ENCODE measurements around the gene TNFRSF6B. TPM values are rescaled to one million over a fixed set of nuclear protein-coding genes. Genes with fewer than 3 reads are reported as not detected.

Gene TNFRSF6B
- total and polyA plus RNA-seq, 2 of the 4 experiments (the other 2 are of a cell fraction), result 1.3 to 11.0 TPM

GRCh38 chr20:63709149-63709527 lies 12.7 kb downstream of the TNFRSF6B start:
- WGBS, 2 experiments (ENCODE audit: extremely low coverage in 2 of 2, insufficient read length in 1 of 2), result 97% methylated on average over 8 of the region's 17 CpGs; no CpG with 5 or more reads in 1 of the 2 experiments
- H3K79me1 ChIP-seq (ENCODE audit: low read depth in 1 of 2, low read length in 2 of 2), result peaks cover 17 to 63% of the 10 kb centered on the region in 2 experiments
- in situ Hi-C loops (cut with MboI; ENCODE audit: low sequenced_read_pairs), result loop anchor here (10.0 kb wide), 1 partner anchor 156 kb away; the partner anchor contains the start of genes ABHD16B and TPD52L2
- no peak overlapping the region for H2BK20ac ChIP-seq (ENCODE audit: low read depth, low read length)
- H3K23ac ChIP-seq (ENCODE audit: low read depth, low read length), result no peak overlapping the region
- no peak overlapping the region for H3K27ac ChIP-seq (ENCODE audit: insufficient read depth, low read length)
- no peak overlapping the region for H2AK5ac ChIP-seq (ENCODE audit: low read depth, low read length)
- H3K4me3 ChIP-seq (ENCODE audit: insufficient read depth, low read depth, low read length), result no peak overlapping the region
- no peak overlapping the region for H4K8ac ChIP-seq (ENCODE audit: low read depth in 2 of 2, low read length in 2 of 2)
- TF ChIP-seq RFX5 (IDR thresholded peaks at IDR 0.05; ENCODE audit: low read depth, low read length) (no peak), BHLHE40 (IDR thresholded peaks at IDR 0.05; ENCODE audit: low read depth, low read length) (no peak), RCOR1 (IDR thresholded peaks at IDR 0.05; ENCODE audit: insufficient replicate concordance, low read length) (no peak), MAZ (IDR thresholded peaks at IDR 0.05; ENCODE audit: borderline replicate concordance, low read depth, low read length) (no peak)
- ChIA-PET CTCF (no interaction called here), POLR2A (ENCODE audit: unreplicated experiment) (no interaction called here)
- H3K4ac ChIP-seq (ENCODE audit: low read depth, low read length), result no peak overlapping the region
- no peak overlapping the region for H3K14ac ChIP-seq (replicated peaks; ENCODE audit: low read depth, low read length)
- H3K36me3 ChIP-seq (ENCODE audit: control insufficient read depth, insufficient read depth, low read length), result peaks cover 41% of the 10 kb centered on the region
- intact Hi-C loops (cut with micrococcal nuclease), result no loop called here
- BruUV-seq (replicated peaks), result no TSS peak
- no peak overlapping the region for H3K18ac ChIP-seq (ENCODE audit: low read depth, low read length)
- H2BK120ac ChIP-seq (ENCODE audit: low read depth, low read length), result no peak overlapping the region
- peak overlapping the region; percentile 55 for H2AK9ac ChIP-seq (replicated peaks; ENCODE audit: low read depth, low read length, poor library complexity)
- H3K9me3 ChIP-seq (ENCODE audit: control insufficient read depth, insufficient read depth, low read length), result no peaks in the 10 kb centered on the region
- H2BK5ac ChIP-seq (ENCODE audit: low read depth, low read length, poor library complexity, severe bottlenecking), result no peak overlapping the region
- no peaks in the 10 kb centered on the region; the same call in 1 of the 2 replicates for H4K20me1 ChIP-seq (ENCODE audit: insufficient read depth, low read length)
- H3K27me3 ChIP-seq (ENCODE audit: control insufficient read depth, insufficient read depth, low read length), result no peaks in the 10 kb centered on the region
- no peak overlapping the region for H2AFZ ChIP-seq (replicated peaks; ENCODE audit: low read length, poor library complexity)
- H4K91ac ChIP-seq (ENCODE audit: insufficient read depth, low read depth, low read length), result no peak overlapping the region
- peaks cover 10% of the 10 kb centered on the region for H3K4me1 ChIP-seq (ENCODE audit: control insufficient read depth, insufficient read depth, low read length)
- H3K56ac ChIP-seq (ENCODE audit: extremely low read depth, insufficient read depth, low read length), result no peak overlapping the region
- dilution Hi-C loops (cut with HindIII; ENCODE audit: low sequenced_read_pairs, unreplicated experiment), result no loop called here
- H3K9ac ChIP-seq (ENCODE audit: low read depth, low read length), result no peak overlapping the region
- DNase-seq (no peak), ATAC-seq (ENCODE audit: low read depth) (no peak)
- H3K9me1 ChIP-seq (ENCODE audit: insufficient read depth, low read length), result no peaks in the 10 kb centered on the region
- no peak overlapping the region for H2BK15ac ChIP-seq (ENCODE audit: low read depth, low read length)
- no peak overlapping the region for H4K5ac ChIP-seq (ENCODE audit: low read depth, low read length)
- peak overlapping the region; percentile 96; the same call in 1 of the 2 replicates for H3K4me2 ChIP-seq (ENCODE audit: low read depth, low read length)
